ENCODE data around the gene ZFTA. TPM values are rescaled to one million over a fixed set of nuclear protein-coding genes. Genes with fewer than 3 reads are reported as not detected.

ZFTA gene
- total and polyA plus RNA-seq, 2 donors (not counting 1 experiment from before 2014, with no cell fraction given), result 3.4 to 11.8 TPM

DNA sequence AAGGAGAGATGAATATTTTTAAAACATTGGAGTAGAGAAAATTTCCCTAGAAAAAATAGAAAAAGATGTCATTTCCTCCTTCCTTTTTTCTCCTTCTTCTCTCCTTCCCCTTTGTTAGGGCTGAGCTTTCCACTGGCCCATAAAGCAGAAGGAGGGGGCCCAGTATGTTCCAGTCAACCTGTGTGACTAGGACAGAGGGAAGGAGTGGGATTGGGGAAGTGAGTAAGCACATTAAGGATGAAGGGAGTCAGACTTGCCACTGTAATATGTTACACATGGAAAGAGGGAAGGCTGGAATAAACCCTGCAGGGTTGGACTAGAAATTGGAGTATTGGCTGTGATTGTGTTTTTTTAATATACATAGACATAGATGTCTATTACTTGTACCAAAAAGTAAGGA, 24.6 kb upstream of the ZFTA start:
- H4K20me1 ChIP-seq (ENCODE audit: control insufficient read depth, insufficient read depth, low read length, poor library complexity, severe bottlenecking), result no peaks in the 10 kb centered on the region
- H3K4me3 Mint-ChIP-seq, result no peak overlapping the region
- DNase-seq (no peak), ATAC-seq (ENCODE audit: low read depth) (no peak)
- no peak overlapping the region for H3K27ac ChIP-seq (ENCODE audit: low read length in 2 of 2)
- no peaks in the 10 kb centered on the region for H3K36me3 ChIP-seq (replicated peaks in 1 of 2; ENCODE audit: control extremely low read depth in 1 of 2, control insufficient read depth in 1 of 2, extremely low read depth in 1 of 2, insufficient read depth in 2 of 2, low read length in 1 of 2)
- no peak for TF ChIP-seq EZH2 (IDR thresholded peaks at IDR 0.05; ENCODE audit: borderline replicate concordance, insufficient read depth, low read depth, low read length, poor library complexity, severe bottlenecking)
- TF ChIP-seq, protein P1, sequence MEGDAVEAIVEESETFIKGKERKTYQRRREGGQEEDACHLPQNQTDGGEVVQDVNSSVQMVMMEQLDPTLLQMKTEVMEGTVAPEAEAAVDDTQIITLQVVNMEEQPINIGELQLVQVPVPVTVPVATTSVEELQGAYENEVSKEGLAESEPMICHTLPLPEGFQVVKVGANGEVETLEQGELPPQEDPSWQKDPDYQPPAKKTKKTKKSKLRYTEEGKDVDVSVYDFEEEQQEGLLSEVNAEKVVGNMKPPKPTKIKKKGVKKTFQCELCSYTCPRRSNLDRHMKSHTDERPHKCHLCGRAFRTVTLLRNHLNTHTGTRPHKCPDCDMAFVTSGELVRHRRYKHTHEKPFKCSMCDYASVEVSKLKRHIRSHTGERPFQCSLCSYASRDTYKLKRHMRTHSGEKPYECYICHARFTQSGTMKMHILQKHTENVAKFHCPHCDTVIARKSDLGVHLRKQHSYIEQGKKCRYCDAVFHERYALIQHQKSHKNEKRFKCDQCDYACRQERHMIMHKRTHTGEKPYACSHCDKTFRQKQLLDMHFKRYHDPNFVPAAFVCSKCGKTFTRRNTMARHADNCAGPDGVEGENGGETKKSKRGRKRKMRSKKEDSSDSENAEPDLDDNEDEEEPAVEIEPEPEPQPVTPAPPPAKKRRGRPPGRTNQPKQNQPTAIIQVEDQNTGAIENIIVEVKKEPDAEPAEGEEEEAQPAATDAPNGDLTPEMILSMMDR (IDR thresholded peaks at IDR 0.05), result no peak
- peaks cover 3% of the 10 kb centered on the region for H3K9me3 Mint-ChIP-seq (ENCODE audit: insufficient read depth)
- intact Hi-C loops (cut with micrococcal nuclease), result no loop called here
- H3K9ac ChIP-seq (ENCODE audit: low read length), result no peak overlapping the region
- H3K27me3 ChIP-seq (replicated peaks in 1 of 4; ENCODE audit: control extremely low read depth in 1 of 4, control insufficient read depth in 3 of 4, insufficient read depth in 4 of 4, low read length in 3 of 4), result peaks cover 0 to 6% (median 0%) of the 10 kb centered on the region in 4 experiments
- no peaks in the 10 kb centered on the region for H3K79me2 ChIP-seq (ENCODE audit: control insufficient read depth, insufficient read depth, low read length)
- peaks cover 0 to 8% of the 10 kb centered on the region in 2 donors for H3K4me1 ChIP-seq (ENCODE audit: control insufficient read depth in 2 of 2, insufficient read depth in 2 of 2, low read length in 2 of 2)
- peaks cover 7 to 32% (median 17%) of the 10 kb centered on the region in 3 donors for H3K9me3 ChIP-seq (ENCODE audit: control extremely low read depth in 1 of 3, control insufficient read depth in 2 of 3, insufficient read depth in 1 of 3, low read length in 2 of 3)
- H2AFZ ChIP-seq (ENCODE audit: insufficient read depth, low read depth, low read length, poor library complexity, severe bottlenecking), result no peak overlapping the region
- no peak overlapping the region for H3K4me2 ChIP-seq (replicated peaks; ENCODE audit: low read depth, low read length, poor library complexity, severe bottlenecking)
- H3K27me3 Mint-ChIP-seq, result peaks cover 6% of the 10 kb centered on the region
- ChIA-PET CTCF (no interaction called here), POLR2A (no interaction called here)
- no peaks in the 10 kb centered on the region for H3K4me1 Mint-ChIP-seq
- H3K4me3 ChIP-seq (ENCODE audit: control extremely low read depth in 1 of 5, extremely low read depth in 1 of 5, insufficient read depth in 1 of 5, low read depth in 2 of 5, low read length in 4 of 5), result no peak overlapping the region
- no peak overlapping the region for H3K27ac Mint-ChIP-seq

DNA sequence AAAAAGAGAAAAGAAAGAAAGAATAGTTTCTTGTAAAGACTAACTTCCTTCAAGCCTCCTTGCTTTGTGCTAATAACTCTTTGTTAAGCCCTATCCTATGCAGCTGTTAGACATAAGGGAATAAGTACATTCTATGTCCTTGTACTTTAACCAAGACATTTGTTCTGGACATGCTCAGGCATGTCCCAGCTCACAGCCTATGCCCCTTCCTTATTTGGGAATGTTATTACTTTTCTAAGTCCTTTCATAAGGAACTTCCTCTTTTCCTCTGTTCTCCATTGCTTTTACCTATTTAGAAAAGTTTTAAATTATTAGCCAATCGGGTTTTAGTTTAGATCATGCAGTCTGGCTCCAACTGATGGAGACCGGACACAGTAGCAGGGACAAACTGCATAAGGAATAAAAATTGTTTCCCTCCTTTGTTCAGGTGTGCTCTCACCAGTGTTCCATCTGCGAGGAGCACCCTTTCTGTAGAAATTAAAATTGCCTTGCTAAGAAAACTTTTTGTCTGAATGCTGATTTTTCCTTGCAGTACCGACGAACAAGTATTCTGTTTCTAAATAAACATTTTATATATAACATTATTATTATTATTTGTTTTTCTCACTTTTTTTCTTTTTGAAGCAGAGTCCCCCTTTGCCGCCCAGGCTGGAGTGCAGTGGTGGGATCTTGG, 23.1 kb upstream of the ZFTA start:
- H3K27me3 ChIP-seq (replicated peaks in 1 of 4; ENCODE audit: control extremely low read depth in 1 of 4, control insufficient read depth in 3 of 4, insufficient read depth in 4 of 4, low read length in 3 of 4), result peaks cover 0 to under 1% (median 0%) of the 10 kb centered on the region in 4 experiments
- H3K27me3 Mint-ChIP-seq, result peaks cover 5% of the 10 kb centered on the region
- WGBS (ENCODE audit: insufficient coverage), result 100% methylated on average over 2 of the region's 6 CpGs
- H2AFZ ChIP-seq (ENCODE audit: insufficient read depth, low read depth, low read length, poor library complexity, severe bottlenecking), result no peak overlapping the region
- no peaks in the 10 kb centered on the region for H3K36me3 ChIP-seq (replicated peaks in 1 of 2; ENCODE audit: control extremely low read depth in 1 of 2, control insufficient read depth in 1 of 2, extremely low read depth in 1 of 2, insufficient read depth in 2 of 2, low read length in 1 of 2)
- intact Hi-C loops (cut with micrococcal nuclease), result no loop called here
- ATAC-seq (ENCODE audit: low read depth) (no peak), DNase-seq (no peak)
- H3K4me3 ChIP-seq (ENCODE audit: control extremely low read depth in 1 of 5, extremely low read depth in 1 of 5, insufficient read depth in 1 of 5, low read depth in 2 of 5, low read length in 4 of 5), result no peak overlapping the region
- no peak overlapping the region for H3K27ac Mint-ChIP-seq
- no peaks in the 10 kb centered on the region for H3K79me2 ChIP-seq (ENCODE audit: control insufficient read depth, insufficient read depth, low read length)
- H3K4me2 ChIP-seq (replicated peaks; ENCODE audit: low read depth, low read length, poor library complexity, severe bottlenecking), result no peak overlapping the region
- ChIA-PET CTCF (interaction anchor here (1.6 kb wide), 1 partner anchor 45 kb away, joined by 3 read pairs; no protein-coding TSS in a partner anchor), POLR2A (no interaction called here)
- H4K20me1 ChIP-seq (ENCODE audit: control insufficient read depth, insufficient read depth, low read length, poor library complexity, severe bottlenecking), result no peaks in the 10 kb centered on the region
- H3K9me3 Mint-ChIP-seq (ENCODE audit: insufficient read depth), result peaks cover 3% of the 10 kb centered on the region
- H3K9ac ChIP-seq (ENCODE audit: low read length), result no peak overlapping the region
- no peak overlapping the region for H3K27ac ChIP-seq (ENCODE audit: low read length in 2 of 2)
- H3K4me3 Mint-ChIP-seq, result no peak overlapping the region
- H3K4me1 Mint-ChIP-seq, result no peaks in the 10 kb centered on the region
- H3K4me1 ChIP-seq (ENCODE audit: control insufficient read depth in 2 of 2, insufficient read depth in 2 of 2, low read length in 2 of 2), result peaks cover 0 to 8% of the 10 kb centered on the region in 2 donors
- TF ChIP-seq, protein P1 (IDR thresholded peaks at IDR 0.05), result no peak
- TF ChIP-seq EZH2 (IDR thresholded peaks at IDR 0.05; ENCODE audit: borderline replicate concordance, insufficient read depth, low read depth, low read length, poor library complexity, severe bottlenecking), result no peak
- peaks cover 7 to 32% (median 17%) of the 10 kb centered on the region in 3 donors for H3K9me3 ChIP-seq (ENCODE audit: control extremely low read depth in 1 of 3, control insufficient read depth in 2 of 3, insufficient read depth in 1 of 3, low read length in 2 of 3)

Measured in B cell (primary cell).